DMS153 (cell line): ENCODE data around the gene MPPE1.

Source experiments
- DNase-seq: peaks from one replicate; lab custom pipeline; 2025; lab: John Stamatoyannopoulos, UW

The MPPE1 gene

DNA sequence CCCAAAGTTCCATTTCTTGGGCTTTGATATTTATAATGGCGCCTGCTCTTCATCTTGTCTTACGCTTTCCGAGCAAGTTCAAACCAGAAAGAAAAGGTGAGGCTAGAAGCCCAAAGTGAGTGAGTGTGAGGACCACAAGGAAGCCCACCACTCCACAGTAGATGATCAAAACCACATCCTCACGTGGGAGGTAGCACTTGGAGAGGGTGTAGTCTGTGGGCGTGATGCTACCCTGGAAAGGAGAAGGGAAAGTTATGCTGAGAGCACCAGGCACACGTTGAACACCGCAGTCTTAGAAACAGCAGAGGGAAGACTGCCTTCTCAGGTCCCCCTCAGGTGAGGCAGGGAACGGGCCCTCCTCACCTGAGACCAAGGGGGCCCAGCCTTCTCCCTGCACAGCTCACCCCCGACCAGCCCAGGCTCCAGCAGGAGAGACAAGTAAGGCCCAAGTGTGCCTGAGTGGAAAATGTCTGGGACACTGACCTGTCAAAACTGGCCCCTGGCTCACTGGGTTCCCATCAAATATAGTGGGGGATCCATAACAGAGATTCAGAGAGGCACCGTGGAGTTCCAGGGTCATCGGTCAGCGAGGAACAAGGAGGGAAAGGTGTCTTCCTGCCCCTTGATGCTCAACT is 23.6 kb downstream of the MPPE1 start:
- DNase-seq = no peak

- DNase-seq = no peak
Measured at GRCh38 chr18:11883153-11883552, 25.0 kb downstream of the MPPE1 start.

- no peak for DNase-seq
Measured at GRCh38 chr18:11882636-11883035, 25.5 kb downstream of the MPPE1 start.

- no peak for DNase-seq
Measured at GRCh38 chr18:11880586-11881304, 27.4 kb downstream of the MPPE1 start.

GRCh38 chr18:11877497-11878135 is 30.5 kb downstream of the MPPE1 start:
- no peak for DNase-seq

- no peak for DNase-seq
Measured at GRCh38 chr18:11874676-11875075, 33.4 kb downstream of the MPPE1 start.

DNA sequence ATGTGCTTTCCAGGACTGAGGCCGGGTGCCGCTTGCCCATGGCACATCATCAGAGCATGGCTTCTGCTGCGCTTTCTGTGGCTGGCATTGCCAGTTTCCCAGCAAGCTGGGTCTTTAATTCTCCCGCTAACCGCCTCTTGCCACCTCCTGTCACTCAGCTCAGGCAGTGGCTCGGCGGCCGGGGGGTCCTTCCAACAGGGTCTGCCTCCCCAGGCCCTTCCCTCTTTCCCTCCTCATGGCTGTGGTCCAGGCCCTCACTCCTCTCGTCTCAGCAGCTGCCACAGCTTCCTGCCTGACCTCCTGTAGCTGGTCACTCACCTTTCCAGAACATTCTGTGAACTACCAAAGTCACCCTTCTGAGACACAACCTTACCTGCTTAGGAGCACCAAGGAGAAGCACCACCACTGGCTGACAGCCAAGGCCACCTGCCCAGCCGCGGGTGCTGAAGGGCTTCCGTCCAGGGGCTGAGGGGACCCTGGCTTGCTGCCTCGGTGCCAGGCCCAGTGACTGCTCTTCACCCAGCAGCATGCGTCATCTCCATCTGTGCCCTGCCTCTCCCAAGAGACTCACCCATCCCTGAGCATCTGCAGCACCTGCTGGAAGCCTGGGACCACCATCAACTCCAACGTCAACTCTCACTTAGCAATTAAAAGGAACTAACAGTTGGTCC is 34.3 kb downstream of the MPPE1 start:
- no peak for DNase-seq

- DNase-seq = no peak
Measured at GRCh38 chr18:11872479-11873136, 35.5 kb downstream of the MPPE1 start.

DNA sequence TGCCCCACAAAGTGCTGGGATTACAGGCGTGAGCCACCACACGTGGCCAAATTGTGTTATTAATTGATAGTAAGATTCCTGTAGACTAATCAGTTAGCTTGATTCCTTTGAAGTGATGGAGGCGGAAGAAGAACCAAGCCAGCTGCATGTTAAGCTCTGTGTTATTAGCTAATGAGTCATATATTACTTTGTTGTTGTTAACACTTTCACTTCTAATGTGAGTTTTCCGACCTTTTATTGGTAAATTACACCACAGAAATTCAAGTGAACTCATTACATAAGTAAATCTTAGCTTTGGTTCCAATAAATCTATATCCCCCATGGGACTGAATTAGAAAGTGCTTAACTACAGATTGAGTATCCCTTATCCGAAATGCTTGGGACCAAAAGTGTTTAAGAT is 36.6 kb downstream of the MPPE1 start:
- no peak for DNase-seq

- DNase-seq = no peak
Measured at GRCh38 chr18:11868230-11868629, 39.9 kb downstream of the MPPE1 start.

- no peak for DNase-seq
Measured at GRCh38 chr18:11866764-11867163, 41.4 kb downstream of the MPPE1 start.

GRCh38 chr18:11866329-11866728 is 41.8 kb downstream of the MPPE1 start:
- DNase-seq = no peak

DNA sequence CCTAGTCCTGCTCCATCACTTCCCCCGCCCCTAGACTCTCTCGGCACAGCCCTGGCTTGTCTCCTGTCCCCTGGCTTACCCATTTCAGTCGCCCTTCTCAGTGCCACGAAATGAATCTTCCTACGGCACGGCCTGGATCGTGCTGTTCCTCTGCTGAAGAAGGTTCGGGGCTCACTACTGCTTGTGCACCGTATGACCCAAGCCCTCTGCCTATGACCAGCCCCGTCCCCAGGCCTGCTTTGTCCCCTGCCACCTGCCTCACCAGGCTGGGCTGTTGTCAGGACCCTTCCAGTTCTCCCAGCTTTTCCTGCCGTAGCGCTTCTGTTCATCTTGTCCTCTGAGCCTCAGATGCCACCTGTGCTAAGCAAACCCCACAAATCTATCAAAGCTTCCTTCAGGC is 43.0 kb downstream of the MPPE1 start:
- DNase-seq = no peak

GRCh38 chr18:11864471-11864870 is 43.6 kb downstream of the MPPE1 start:
- DNase-seq = no peak

GRCh38 chr18:11862468-11863137 is 45.5 kb downstream of the MPPE1 start:
- no peak for DNase-seq

DNA sequence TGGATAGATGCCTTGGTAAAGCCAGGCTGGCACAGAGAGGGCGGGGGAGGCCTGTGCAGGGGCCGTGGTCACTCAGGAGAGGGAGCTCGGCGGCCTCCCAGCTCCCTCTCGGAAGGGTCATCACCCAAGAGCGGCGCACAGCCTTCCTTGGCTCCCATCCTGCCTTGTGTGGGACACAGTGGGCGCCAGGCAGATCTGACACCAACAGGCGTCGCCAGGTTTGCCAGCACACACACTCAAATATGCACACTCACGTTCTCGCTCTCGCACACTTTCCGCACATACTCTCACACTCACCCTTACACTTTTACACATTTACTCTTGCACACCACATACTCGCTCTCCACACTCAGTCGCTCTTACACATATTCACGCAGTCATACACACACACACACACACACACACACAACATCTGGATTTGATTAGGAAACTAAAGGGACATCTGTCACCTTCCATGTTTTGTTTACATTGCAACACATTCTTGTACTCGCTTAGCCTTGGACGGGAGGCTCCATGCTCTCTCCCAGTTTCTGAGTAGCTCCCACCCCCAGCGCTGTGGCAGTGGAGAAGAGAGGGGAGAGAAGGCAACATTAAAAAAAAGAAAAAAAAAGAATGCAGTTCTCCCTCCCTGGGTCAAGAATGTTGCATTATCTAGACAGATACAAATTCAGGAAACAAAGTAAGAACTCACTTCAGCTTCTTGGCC is 46.4 kb downstream of the MPPE1 start:
- no peak for DNase-seq

GRCh38 chr18:11860594-11861450 is 47.3 kb downstream of the MPPE1 start:
- no peak for DNase-seq

DNA sequence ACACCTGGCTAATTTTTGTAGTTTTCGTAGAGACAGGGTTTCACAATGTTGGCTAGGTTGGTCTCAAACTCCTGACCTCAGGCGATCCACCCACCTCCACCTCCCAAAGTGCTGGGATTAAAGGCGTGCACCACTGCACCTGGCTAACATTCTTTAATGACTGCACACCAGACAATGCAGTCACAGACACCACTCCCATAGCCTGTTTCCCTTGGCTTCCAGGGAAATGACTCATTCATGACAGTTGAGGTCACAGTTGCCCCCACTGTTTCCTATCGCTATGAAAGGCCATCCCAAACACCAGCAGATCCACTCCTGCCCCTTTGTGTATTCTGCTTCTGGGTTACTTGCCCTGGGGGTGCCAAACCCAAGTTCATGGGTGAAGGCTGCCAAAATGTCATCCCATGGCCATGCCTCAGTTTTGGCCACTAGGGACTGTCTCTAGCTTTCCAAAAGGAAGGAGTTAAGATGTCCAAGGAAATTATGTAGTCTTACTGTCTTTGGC is 48.2 kb downstream of the MPPE1 start:
- no peak for DNase-seq

- no peak for DNase-seq
Measured at GRCh38 chr18:11859282-11859830, 48.8 kb downstream of the MPPE1 start.
